Measurements from ENCODE around the gene AKR7A2.

DNA sequence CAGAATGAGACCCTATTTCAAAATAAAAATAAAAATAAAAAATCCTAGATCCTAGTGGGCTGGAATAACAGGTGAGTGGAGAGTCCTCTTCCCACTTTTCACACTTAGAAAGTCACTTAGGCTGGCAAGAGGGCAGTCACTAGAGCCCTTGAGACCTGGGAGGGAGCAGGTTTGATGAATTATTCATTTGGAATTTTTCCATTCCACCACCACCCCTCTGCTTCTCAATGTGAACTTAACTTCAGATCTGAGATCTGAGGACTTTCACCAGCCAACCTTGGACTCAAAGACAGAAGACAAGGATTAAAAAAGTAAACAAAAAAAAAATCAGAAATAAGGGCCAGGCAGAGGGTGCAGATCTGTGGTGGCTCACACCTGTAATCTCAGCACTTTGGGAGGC lies 39.9 kb downstream of the AKR7A2 start:
- TF ChIP-seq POLR2A (IDR thresholded peaks at IDR 0.05) = no peak
- TF ChIP-seq, protein P1, sequence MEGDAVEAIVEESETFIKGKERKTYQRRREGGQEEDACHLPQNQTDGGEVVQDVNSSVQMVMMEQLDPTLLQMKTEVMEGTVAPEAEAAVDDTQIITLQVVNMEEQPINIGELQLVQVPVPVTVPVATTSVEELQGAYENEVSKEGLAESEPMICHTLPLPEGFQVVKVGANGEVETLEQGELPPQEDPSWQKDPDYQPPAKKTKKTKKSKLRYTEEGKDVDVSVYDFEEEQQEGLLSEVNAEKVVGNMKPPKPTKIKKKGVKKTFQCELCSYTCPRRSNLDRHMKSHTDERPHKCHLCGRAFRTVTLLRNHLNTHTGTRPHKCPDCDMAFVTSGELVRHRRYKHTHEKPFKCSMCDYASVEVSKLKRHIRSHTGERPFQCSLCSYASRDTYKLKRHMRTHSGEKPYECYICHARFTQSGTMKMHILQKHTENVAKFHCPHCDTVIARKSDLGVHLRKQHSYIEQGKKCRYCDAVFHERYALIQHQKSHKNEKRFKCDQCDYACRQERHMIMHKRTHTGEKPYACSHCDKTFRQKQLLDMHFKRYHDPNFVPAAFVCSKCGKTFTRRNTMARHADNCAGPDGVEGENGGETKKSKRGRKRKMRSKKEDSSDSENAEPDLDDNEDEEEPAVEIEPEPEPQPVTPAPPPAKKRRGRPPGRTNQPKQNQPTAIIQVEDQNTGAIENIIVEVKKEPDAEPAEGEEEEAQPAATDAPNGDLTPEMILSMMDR (IDR thresholded peaks at IDR 0.05) = no peak

Data from tibial nerve (tissue), 3 donors.